Mesenchymal stem cell (in vitro differentiated cells and primary cell): ENCODE data around the gene NPAS3.

Experiments used
- DNase-seq: peaks from one replicate; pipeline ENCODE4 v3.0.0-alpha.2; 2013
- H2AFZ ChIP-seq: one replicate; pipeline ENCODE4 v1.6.1; 2013; ENCODE audit warnings: low read depth, mild to moderate bottlenecking, control low read depth, inconsistent platforms, low read length, moderate library complexity
- H2AK5ac ChIP-seq: 2 replicates; pipeline ENCODE4 v1.6.1; 2013; ENCODE audit warnings: low read length, moderate library complexity, mild to moderate bottlenecking, inconsistent platforms; ENCODE audit not compliant: severe bottlenecking
- H2BK120ac ChIP-seq: one replicate; pipeline ENCODE4 v1.6.1; 2013; ENCODE audit warnings: low read depth, mild to moderate bottlenecking, inconsistent platforms, low read length, moderate library complexity
- H2BK12ac ChIP-seq, 2 experiments: one replicate each; pipeline ENCODE4 v1.6.1; 2013; ENCODE audit warnings: inconsistent platforms in 2 of 2, low read length in 2 of 2, mild to moderate bottlenecking in 2 of 2, moderate library complexity in 2 of 2, control low read depth in 1 of 2
- H2BK15ac ChIP-seq: one replicate; pipeline ENCODE4 v1.6.1; 2013; ENCODE audit warnings: mild to moderate bottlenecking, low read depth, inconsistent platforms; ENCODE audit not compliant: poor library complexity, severe bottlenecking
- H2BK5ac ChIP-seq: 2 replicates; pipeline ENCODE4 v1.6.1; 2013; ENCODE audit warnings: low read depth, mild to moderate bottlenecking, low read length, control low read depth, inconsistent platforms; ENCODE audit not compliant: poor library complexity, severe bottlenecking
- H3K14ac ChIP-seq, 2 experiments: one replicate each; pipeline ENCODE4 v1.6.1; 2013; ENCODE audit warnings: inconsistent platforms in 2 of 2, low read length in 2 of 2, control low read depth in 1 of 2, mild to moderate bottlenecking in 1 of 2, moderate library complexity in 1 of 2
- H3K18ac ChIP-seq, 2 experiments: one replicate each; pipeline ENCODE4 v1.6.1; 2013; ENCODE audit warnings: inconsistent platforms in 2 of 2, low read length in 2 of 2, control low read depth in 1 of 2, low read depth in 1 of 2, mild to moderate bottlenecking in 1 of 2
- H3K23ac ChIP-seq, 2 experiments: one replicate each; pipeline ENCODE4 v1.6.1; 2013; ENCODE audit warnings: inconsistent platforms in 2 of 2, low read length in 2 of 2, mild to moderate bottlenecking in 2 of 2, moderate library complexity in 2 of 2, control low read depth in 1 of 2
- H3K27ac ChIP-seq: 2 replicates; pipeline ENCODE4 v1.5.1; 2013; ENCODE audit warnings: mild to moderate bottlenecking, moderate library complexity, low read length, control low read depth, inconsistent platforms; ENCODE audit not compliant: poor library complexity, severe bottlenecking
- H3K27me3 ChIP-seq, 2 experiments: 2 replicates each; pipeline versions ENCODE4 v1.6.1 to v1.7.0; 2013; ENCODE audit warnings: low read length in 2 of 2, mild to moderate bottlenecking in 2 of 2, moderate library complexity in 2 of 2, control low read depth in 1 of 2, inconsistent platforms in 1 of 2; ENCODE audit not compliant: control insufficient read depth in 1 of 2, insufficient read depth in 1 of 2
- H3K36me3 ChIP-seq, 2 experiments: 2 replicates each; pipeline versions ENCODE4 v1.6.1 to v1.7.0; 2013; ENCODE audit warnings: low read length in 2 of 2, control low read depth in 1 of 2, inconsistent platforms in 1 of 2, low read depth in 1 of 2, mild to moderate bottlenecking in 1 of 2; ENCODE audit not compliant: insufficient read depth in 2 of 2, control insufficient read depth in 1 of 2
- H3K4ac ChIP-seq, 2 experiments: one replicate each; pipeline ENCODE4 v1.6.1; 2013; ENCODE audit warnings: inconsistent platforms in 2 of 2, low read length in 2 of 2, mild to moderate bottlenecking in 2 of 2, moderate library complexity in 2 of 2, control low read depth in 1 of 2, low read depth in 1 of 2
- H3K4me1 ChIP-seq: 2 replicates; pipeline ENCODE4 v1.6.1; 2013; ENCODE audit warnings: low read depth, low read length, control low read depth; ENCODE audit not compliant: control insufficient read depth, insufficient read depth
- H3K4me2 ChIP-seq: 2 replicates; pipeline ENCODE4 v1.6.1; 2013; ENCODE audit warnings: low read length, mild to moderate bottlenecking, inconsistent platforms; ENCODE audit not compliant: poor library complexity, severe bottlenecking
- H3K4me3 ChIP-seq, 2 experiments: 2 replicates each; pipeline versions ENCODE4 v1.5.1 to v1.7.0; 2013; ENCODE audit warnings: low read length in 2 of 2, mild to moderate bottlenecking in 2 of 2, control low read depth in 1 of 2, low read depth in 1 of 2; ENCODE audit not compliant: insufficient read depth in 1 of 2
- H3K79me1 ChIP-seq: replicated peaks from 2 replicates; pipeline ENCODE4 v1.6.1; 2013; ENCODE audit warnings: mild to moderate bottlenecking, control low read depth, low read length, inconsistent platforms; ENCODE audit not compliant: poor library complexity, severe bottlenecking
- H3K9ac ChIP-seq: 2 replicates; pipeline ENCODE4 v1.7.0; 2013; ENCODE audit warnings: mild to moderate bottlenecking, low read length, moderate library complexity
- H3K9me3 ChIP-seq: 2 replicates; pipeline ENCODE4 v1.7.0; 2013; ENCODE audit warnings: mild to moderate bottlenecking, low read length; ENCODE audit not compliant: control insufficient read depth
- H4K8ac ChIP-seq: one replicate; pipeline ENCODE4 v1.6.1; 2013; ENCODE audit warnings: inconsistent platforms, mild to moderate bottlenecking, low read length, moderate library complexity
- H4K91ac ChIP-seq: one replicate; pipeline ENCODE4 v1.6.1; 2013; ENCODE audit warnings: mild to moderate bottlenecking, low read length, inconsistent platforms
- WGBS: methylation state at CpG from one replicate; pipeline ENCODE4 v1.1.7; 2013; ENCODE audit warnings: mixed read lengths; 5-methylcytosine and 5-hydroxymethylcytosine counted together

The NPAS3 gene

DNA sequence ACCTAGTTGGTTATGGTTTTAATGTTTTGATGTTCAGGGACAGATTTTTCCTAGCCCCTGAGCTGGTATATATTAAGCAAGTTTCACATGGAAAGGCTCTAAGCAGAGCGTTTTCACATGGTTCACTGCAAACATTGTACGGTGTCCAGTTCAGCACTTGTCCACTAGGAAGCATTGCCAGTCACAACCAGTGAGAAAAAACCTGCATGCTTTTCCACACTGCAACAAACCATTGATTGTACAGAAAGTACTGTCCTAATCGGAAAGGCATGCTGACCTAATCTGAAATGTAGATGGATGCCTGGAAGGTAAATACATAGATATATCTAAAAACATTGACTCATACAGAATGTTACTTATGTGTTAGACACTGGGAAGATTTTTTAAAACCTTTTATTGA is 25.0 kb upstream of the NPAS3 start:
- Histone ChIP-seq H3K4ac (no peak overlapping the region), H3K27me3 (peaks cover 0 to 8% of the 10 kb centered on the region in 2 experiments), H4K91ac (no peak overlapping the region), H3K14ac (no peak overlapping the region), H3K4me1 (no peaks in the 10 kb centered on the region), H2AK5ac (no peak overlapping the region), H2BK120ac (no peak overlapping the region), H3K36me3 (no peaks in the 10 kb centered on the region), H2AFZ (no peak overlapping the region), H3K23ac (no peak overlapping the region), H3K79me1 (no peaks in the 10 kb centered on the region), H2BK5ac (no peak overlapping the region), H4K8ac (no peak overlapping the region), H2BK12ac (no peak overlapping the region), H3K27ac (no peak overlapping the region), H2BK15ac (no peak overlapping the region), H3K9me3 (no peaks in the 10 kb centered on the region), H3K18ac (no peak overlapping the region), H3K9ac (no peak overlapping the region), H3K4me3 (no peak overlapping the region), H3K4me2 (no peak overlapping the region)
- WGBS: 93% methylated on average over 2 of the region's 3 CpGs
- DNase-seq: peak; percentile 16

DNA sequence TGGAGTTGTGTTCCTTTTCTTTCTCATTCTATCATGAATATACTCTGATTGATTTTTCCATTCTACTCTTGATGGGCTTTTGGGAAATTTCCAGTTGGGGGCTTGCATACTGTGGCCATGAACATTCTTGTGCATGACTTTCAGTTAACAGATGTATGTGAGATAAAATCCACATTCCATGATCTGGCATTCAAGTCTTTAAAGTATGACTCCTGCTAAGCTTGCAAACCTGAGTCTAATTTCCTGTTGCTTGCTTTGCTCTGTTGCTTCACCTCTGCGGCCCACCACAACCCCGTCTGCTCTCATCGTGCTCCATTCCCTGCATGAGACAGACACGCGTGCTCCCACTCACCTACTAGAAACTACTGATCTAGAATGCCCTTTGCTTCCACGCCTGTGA is 24.3 kb upstream of the NPAS3 start:
- no peak overlapping the region for H2AK5ac ChIP-seq
- H2BK12ac ChIP-seq: no peak overlapping the region
- H2BK5ac ChIP-seq: no peak overlapping the region
- DNase-seq: no peak
- no peak overlapping the region for H2BK15ac ChIP-seq
- no peaks in the 10 kb centered on the region for H3K79me1 ChIP-seq
- H3K9me3 ChIP-seq: no peaks in the 10 kb centered on the region
- H3K4me2 ChIP-seq: no peak overlapping the region
- no peak overlapping the region for H3K18ac ChIP-seq
- H3K23ac ChIP-seq: no peak overlapping the region
- H2BK120ac ChIP-seq: no peak overlapping the region
- no peak overlapping the region for H4K91ac ChIP-seq
- no peak overlapping the region for H3K27ac ChIP-seq
- no peak overlapping the region for H3K14ac ChIP-seq
- H3K36me3 ChIP-seq: no peaks in the 10 kb centered on the region
- peaks cover 0 to 8% of the 10 kb centered on the region in 2 experiments for H3K27me3 ChIP-seq
- 92% methylated on average over 6 of the region's 6 CpGs for WGBS
- H2AFZ ChIP-seq: peak overlapping the region; percentile 15
- no peak overlapping the region for H3K9ac ChIP-seq
- no peak overlapping the region for H3K4ac ChIP-seq
- H4K8ac ChIP-seq: no peak overlapping the region
- H3K4me3 ChIP-seq: no peak overlapping the region
- no peaks in the 10 kb centered on the region for H3K4me1 ChIP-seq

GRCh38 chr14:32920696-32921276 is 17.9 kb upstream of the NPAS3 start:
- no peaks in the 10 kb centered on the region for H3K79me1 ChIP-seq
- DNase-seq: no peak
- no peaks in the 10 kb centered on the region for H3K36me3 ChIP-seq
- H3K18ac ChIP-seq: no peak overlapping the region
- H3K27ac ChIP-seq: no peak overlapping the region
- H2AFZ ChIP-seq: no peak overlapping the region
- H2BK5ac ChIP-seq: no peak overlapping the region
- no peak overlapping the region for H3K4ac ChIP-seq
- no peak overlapping the region for H3K4me2 ChIP-seq
- H3K9me3 ChIP-seq: no peaks in the 10 kb centered on the region
- H2BK15ac ChIP-seq: no peak overlapping the region
- no peak overlapping the region for H3K9ac ChIP-seq
- H2AK5ac ChIP-seq: no peak overlapping the region
- peaks cover 9 to 11% of the 10 kb centered on the region in 2 experiments for H3K27me3 ChIP-seq
- H3K23ac ChIP-seq: no peak overlapping the region
- H4K91ac ChIP-seq: no peak overlapping the region
- no peak overlapping the region for H2BK120ac ChIP-seq
- no peak overlapping the region for H3K14ac ChIP-seq
- no peak overlapping the region for H2BK12ac ChIP-seq
- no peak overlapping the region for H4K8ac ChIP-seq
- 91% methylated on average over 4 of the region's 6 CpGs for whole genome bisulfite sequencing
- H3K4me1 ChIP-seq: no peaks in the 10 kb centered on the region
- H3K4me3 ChIP-seq: no peak overlapping the region

DNA sequence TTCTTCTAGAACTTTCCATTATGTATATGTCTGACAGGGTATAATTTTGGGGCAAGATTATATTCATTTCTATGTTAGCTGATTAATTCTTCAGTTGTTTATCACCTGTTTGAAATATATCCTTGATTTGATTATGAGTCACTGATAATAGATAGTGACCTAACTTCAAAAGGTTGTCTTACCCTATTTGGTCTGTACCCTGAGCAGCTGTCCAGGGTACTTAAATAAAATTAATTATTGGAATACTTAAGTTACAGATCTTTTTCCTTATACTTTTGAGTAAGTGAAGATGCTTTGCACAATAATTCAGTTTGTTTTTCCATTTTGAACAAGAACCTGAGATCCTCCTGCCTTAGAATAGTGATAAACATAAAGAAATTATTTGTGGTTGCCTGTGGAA is 13.2 kb upstream of the NPAS3 start:
- H3K9ac ChIP-seq: no peak overlapping the region

More for the DNA sequence above, 13.2 kb upstream of the NPAS3 start:
- no peak for DNase-seq
- Histone ChIP-seq H4K8ac (no peak overlapping the region), H3K4ac (no peak overlapping the region), H2BK12ac (no peak overlapping the region), H2AFZ (no peak overlapping the region), H3K4me1 (no peaks in the 10 kb centered on the region), H3K9me3 (no peaks in the 10 kb centered on the region), H2BK120ac (no peak overlapping the region), H2BK15ac (no peak overlapping the region), H3K4me2 (no peak overlapping the region), H3K14ac (no peak overlapping the region), H3K23ac (no peak overlapping the region), H3K4me3 (no peak overlapping the region), H4K91ac (no peak overlapping the region), H2AK5ac (no peak overlapping the region), H2BK5ac (no peak overlapping the region), H3K18ac (no peak overlapping the region), H3K27me3 (peaks cover 7% of the 10 kb centered on the region in 2 experiments), H3K79me1 (no peaks in the 10 kb centered on the region), H3K36me3 (no peaks in the 10 kb centered on the region), H3K27ac (no peak overlapping the region)
